GM19463 (cell line): ENCODE data around the gene PTPRC.

Experiments
- ATAC-seq: cut with Tn5 transposase; IDR thresholded peaks from one replicate; pipeline ENCODE4 v1.9.1; 2021; ENCODE audit warnings: mild to moderate bottlenecking, moderate library complexity; ENCODE audit not compliant: unreplicated experiment

PTPRC gene

GRCh38 chr1:198806861-198807260, 168.0 kb downstream of the PTPRC start:
- ATAC-seq: no peak
